MG63 (cell line): ENCODE measurements around the gene FAM72C. TPM values are rescaled to one million over a fixed set of nuclear protein-coding genes. Genes with fewer than 3 reads are reported as not detected.
"Not testable (repeated sequence)": the region's sequence is repeated elsewhere in the genome, so short reads cannot be mapped to it uniquely, and the experiment has no call there.

Experiments
- DNase-seq: peaks from one replicate; pipeline ENCODE4 v3.0.0-alpha.2; 2020
- H3K27me3 ChIP-seq: fragments of 250-450 bp; sonication (Bioruptor Pico); 2 replicates; pipeline ENCODE4 v1.5.1; 2020; ENCODE audit warnings: mild to moderate bottlenecking, moderate library complexity
- H3K36me3 ChIP-seq: fragments of 250-450 bp; sonication (Bioruptor Pico); 2 replicates; pipeline ENCODE4 v1.5.1; 2020; ENCODE audit warnings: mild to moderate bottlenecking, moderate library complexity
- H3K4me3 ChIP-seq: fragments of 250-450 bp; sonication (Bioruptor Pico); 2 replicates; pipeline ENCODE4 v1.5.1; 2020; ENCODE audit warnings: mild to moderate bottlenecking, moderate library complexity
- H3K9me3 ChIP-seq: fragments of 250-450 bp; sonication (Bioruptor Pico); 2 replicates; pipeline ENCODE4 v1.5.1; 2020; ENCODE audit warnings: mild to moderate bottlenecking, moderate library complexity
- total RNA-seq: library from RNA; depleted of rRNA; stranded (reverse); fragments of >200 nt; shearing (Covaris generic); gene quantifications from 2 replicates; pipeline ENCODE4 v1.2.3, GENCODE V29; 2014; ENCODE audit warnings: low replicate concordance; rRNA removed

Gene FAM72C
- 0.89 and 4.1 TPM in 2 replicates for total RNA-seq

DNA sequence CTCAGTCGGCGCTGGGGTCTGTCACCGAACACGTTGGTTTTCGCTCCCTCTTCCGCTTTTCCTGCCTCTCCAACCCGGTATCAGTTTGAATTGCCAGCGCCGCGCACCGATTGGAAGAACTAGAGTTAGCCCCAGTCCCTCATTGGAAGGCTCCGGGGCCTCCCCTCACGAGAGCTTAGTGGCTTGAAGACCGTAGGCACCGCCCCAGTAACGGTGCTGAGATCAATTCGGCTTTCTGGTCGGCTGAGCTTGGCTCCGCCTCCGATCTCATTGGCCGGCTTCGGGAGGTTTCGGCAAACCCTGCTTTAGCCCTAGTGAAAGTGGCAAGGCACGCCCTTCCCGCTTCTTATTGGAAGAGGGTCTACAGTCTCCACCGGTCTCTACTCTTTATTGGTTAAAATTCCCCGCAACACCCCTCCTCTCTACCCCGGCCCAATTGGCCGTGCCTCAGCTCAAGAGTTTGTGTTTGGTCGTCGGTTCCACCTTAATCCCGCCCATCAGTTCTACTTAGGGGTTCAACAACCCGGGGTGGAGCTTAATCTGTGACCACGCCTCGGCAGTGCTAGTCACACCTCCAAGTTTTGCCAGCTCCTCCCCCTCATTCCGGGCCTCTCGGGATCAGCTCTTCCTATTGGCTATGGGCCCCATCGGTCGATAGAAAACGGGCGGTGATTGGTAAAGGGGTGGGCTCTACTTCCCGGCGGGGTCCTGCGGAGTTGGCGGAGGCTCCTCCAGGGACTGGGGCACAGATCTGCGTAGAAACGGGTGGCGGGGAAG, at the start of gene FAM72C:
Gene FAM72C, minus strand, starts transcription at position 63 of the 777 bp plus-strand sequence. CDS start 845 bp downstream, outside the sequence.
- not testable (repeated sequence) for H3K36me3 ChIP-seq, H3K27me3 ChIP-seq, DNase-seq, H3K4me3 ChIP-seq, H3K9me3 ChIP-seq

DNA sequence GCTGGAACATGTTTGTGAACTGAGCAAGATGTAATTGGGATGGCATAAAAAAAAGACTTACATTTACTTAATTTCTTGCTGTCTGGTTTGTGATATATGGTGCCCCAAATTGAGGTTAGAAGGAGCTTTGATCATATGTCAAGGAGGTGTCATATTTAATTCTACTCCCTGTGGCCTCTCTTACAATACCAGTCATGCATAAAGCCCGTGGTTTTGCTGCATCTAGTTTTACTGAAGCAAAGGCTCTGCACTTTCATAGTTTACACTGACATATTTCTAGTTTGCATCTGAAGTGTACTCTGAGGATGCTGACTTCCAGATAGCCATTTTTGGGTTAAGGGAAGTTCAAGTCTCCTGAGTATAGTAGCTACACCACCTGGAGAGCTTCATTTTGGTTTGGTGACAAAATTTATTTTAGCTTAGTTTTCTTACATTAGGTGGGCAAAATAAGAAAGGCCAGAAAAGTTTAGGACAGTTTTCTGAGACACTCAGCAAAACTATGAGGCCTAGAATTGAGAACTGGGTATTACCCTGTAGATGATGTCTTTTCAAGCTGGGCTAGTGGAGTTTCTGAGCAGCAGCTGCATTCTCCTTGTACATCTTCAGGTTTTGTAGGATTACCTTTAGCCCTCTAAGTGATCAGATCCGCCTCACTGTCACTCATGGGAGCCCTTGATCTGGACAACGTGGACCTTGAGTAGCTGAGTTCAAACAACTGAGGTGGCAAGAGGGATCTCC, 48.4 kb upstream of the FAM72C start:
- not testable (repeated sequence) for H3K27me3 ChIP-seq, H3K4me3 ChIP-seq, DNase-seq, H3K9me3 ChIP-seq, H3K36me3 ChIP-seq

DNA sequence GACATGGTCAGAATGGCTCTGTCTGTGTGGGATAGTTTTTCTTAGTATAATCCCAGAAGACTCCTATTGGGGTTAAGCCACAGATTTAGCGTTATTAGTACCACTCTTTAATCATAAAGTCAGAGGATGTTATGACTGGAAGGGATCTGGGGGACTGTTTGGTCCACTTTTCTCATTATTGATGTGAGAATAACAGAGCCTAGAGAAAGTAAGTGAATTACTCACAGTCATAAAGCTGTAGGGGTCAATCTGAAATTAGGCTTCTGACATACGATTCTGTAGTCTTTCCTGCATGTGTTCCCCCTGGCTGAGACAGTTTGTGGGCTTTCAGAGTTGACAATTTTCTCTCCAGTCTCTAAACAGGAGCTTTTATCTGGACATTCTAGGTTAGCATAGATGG, 47.3 kb upstream of the FAM72C start:
- H3K9me3 ChIP-seq, DNase-seq, H3K4me3 ChIP-seq, H3K36me3 ChIP-seq, H3K27me3 ChIP-seq: not testable (repeated sequence)

DNA sequence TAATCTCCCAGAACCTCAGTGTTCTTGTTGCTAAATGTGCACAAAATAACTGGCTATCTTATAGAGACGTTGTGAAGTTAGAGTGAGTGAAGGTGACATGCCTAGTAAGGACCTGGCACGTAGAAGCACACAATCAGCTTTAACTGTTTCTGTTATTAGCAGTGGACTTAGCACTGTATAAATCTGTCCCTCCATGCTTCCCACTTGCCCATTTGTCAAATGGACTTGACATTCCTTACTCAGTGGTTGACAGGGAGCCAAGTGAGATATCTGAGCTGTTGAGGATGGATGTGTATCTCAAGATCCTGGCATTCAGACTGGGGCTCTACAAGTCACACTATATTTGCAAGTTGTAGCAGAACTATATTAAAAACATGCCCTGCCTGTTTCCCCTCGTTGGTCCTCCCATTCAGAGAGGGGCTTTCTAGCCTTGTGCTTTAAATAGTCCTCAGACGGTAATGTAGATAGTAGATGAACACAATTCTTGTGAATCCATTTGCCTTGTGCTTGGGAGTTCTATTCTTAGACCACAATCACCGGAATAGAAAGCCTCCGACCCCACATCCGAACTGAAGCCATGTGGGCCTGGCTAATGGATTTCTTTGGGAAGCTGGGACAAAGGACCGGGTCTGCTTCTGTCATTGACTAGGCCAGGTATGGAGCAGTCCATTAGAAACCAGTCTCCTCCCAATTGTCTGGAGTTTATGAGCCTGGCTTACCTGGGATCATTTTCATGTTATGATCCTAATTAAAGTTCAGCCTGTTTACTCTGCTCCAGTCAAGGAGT, 43.6 kb upstream of the FAM72C start:
- H3K4me3 ChIP-seq, H3K9me3 ChIP-seq, H3K36me3 ChIP-seq, H3K27me3 ChIP-seq, DNase-seq: not testable (repeated sequence)

DNA sequence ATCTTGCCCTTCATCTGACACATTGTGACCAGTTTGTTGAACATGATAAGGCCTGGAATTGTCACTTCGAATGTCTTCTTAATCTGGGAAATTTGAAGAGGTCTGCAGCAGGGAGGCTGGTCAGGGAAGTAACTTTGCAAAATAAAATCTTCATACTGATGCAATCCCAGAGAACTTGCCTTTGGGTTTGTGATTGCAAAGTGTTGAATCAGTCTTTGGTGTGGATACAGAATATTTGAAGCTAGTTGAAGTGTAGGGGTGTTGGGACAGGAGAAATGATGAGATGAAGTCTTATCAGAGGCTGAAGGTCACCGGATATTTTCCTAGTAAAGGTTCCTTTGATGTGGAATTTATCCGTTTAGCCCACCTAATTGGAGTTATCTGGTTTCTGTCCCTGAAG, 42.7 kb upstream of the FAM72C start:
- H3K9me3 ChIP-seq, H3K4me3 ChIP-seq, H3K36me3 ChIP-seq, H3K27me3 ChIP-seq, DNase-seq: not testable (repeated sequence)

DNA sequence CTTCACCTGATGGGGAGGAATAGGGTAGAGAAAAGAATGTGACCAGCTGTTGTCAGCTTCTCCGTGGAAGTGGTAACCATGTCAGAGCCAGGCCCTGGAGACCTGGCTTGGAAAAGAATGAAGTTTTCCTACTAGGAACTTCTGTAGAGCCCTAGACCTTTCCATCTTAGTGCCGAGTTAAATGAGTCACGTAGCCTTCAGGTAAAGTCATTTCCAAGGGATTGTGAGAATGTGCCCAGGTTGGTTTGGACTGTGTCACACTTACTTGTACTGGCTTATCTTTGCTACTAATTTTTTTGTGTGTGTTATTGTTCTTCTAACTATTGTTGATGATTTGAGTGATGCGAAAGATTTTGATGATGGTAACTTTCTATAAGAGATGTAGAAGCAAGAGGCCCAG, 42.3 kb upstream of the FAM72C start:
- DNase-seq, H3K27me3 ChIP-seq, H3K9me3 ChIP-seq, H3K36me3 ChIP-seq, H3K4me3 ChIP-seq: not testable (repeated sequence)

DNA sequence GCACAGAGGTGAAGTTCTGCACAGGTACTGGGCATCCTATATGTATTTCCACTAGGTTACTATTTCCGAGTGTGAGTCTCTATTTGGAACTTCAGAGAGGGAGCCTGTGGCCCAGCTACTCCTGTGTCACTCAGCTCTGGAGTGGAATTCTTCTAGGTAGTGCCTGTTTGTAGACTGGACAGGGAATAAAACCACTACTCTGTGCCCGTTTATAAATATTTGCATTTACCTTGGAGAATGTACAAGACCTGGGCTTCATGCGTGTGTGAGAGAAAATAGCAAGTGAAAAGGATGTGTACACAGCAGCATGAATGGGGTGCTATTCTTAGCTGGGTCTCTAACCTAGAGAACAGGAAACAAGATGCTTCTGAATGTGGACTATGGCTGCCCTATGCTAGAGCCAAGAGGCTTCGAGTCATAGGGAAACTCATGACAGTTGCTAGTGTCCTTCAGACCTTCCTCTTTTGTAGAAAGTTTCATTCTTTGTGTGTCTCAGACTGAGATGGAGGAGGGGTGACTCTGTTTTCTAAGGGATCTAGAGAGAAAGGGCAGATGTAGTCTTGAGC, 40.5 kb upstream of the FAM72C start:
- H3K4me3 ChIP-seq, DNase-seq, H3K36me3 ChIP-seq, H3K9me3 ChIP-seq, H3K27me3 ChIP-seq: not testable (repeated sequence)

DNA sequence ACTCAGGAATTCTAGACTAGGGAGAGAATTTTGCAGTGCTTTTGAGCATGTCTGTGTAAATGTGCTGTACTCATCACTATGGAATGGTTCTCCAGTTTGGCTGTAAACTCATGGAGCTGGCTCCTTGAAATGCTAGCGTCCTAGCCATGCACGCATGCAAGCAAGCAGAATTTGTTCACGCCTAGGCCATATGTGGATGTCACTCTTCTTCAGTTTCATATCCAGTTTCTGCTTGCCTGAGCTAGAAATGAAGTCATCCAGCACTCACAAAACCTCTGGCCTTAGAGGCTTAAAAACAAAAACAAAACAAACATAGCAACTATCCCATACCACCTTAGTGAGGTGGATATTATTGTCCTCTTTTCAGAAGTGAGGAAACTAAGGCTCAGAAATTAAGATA, 37.6 kb upstream of the FAM72C start:
- H3K4me3 ChIP-seq, H3K9me3 ChIP-seq, DNase-seq, H3K27me3 ChIP-seq, H3K36me3 ChIP-seq: not testable (repeated sequence)

DNA sequence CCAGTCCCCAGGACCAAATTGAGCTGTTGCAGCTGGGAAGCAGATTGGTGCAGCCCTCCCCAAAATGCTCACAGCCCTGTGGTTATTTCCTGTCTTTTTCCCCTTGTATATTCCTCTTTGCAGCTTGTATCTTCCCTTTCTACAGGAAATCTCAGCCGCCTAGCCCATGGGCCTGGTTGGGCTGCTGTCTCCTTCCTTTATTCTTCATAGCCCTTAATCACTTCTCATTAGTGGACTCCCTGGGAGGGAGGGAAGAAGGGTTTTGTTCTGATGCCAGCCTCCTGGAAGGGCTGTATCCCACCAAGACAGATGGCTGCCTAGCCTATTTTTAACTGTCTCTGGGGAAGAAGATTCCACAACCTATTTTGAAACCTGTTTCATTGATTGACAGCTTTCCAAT, 32.5 kb upstream of the FAM72C start:
- H3K27me3 ChIP-seq, H3K9me3 ChIP-seq, H3K36me3 ChIP-seq, H3K4me3 ChIP-seq, DNase-seq: not testable (repeated sequence)

DNA sequence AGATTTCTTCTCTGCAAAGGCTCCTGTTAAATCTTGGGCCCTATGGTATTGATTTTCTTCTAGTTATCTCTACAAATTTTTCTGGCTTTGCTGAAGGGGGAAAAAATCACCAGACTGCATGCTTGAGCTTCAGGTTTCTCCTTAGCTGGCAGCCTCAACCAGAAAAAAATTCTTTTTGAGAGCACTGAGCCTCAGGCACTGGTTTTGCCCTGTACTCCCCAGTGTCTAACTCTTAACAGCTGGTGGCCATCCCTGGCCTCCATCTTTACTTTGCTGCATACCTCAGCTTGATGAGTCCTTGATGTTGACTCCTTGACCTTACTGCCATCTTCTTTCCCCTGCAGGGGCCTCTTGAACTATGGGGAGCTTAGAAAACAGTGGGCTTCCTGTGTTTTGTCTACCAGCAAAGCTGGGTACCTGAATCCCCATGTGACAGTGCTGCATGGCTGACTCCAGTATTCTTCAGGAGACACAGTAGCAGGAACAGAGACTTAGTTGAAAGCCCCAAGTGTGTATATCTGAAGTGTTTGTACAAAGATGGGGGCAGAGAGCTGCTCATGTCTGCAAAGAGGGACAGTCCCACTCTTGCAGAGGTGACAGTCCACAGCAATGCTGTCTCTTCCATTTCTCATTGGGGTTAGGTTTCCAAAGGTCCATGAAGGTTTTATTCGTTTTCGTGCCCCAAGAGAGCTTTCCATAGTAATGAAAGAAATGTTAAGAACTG, 31.7 kb upstream of the FAM72C start:
- not testable (repeated sequence) for H3K4me3 ChIP-seq, H3K36me3 ChIP-seq, H3K27me3 ChIP-seq

DNA sequence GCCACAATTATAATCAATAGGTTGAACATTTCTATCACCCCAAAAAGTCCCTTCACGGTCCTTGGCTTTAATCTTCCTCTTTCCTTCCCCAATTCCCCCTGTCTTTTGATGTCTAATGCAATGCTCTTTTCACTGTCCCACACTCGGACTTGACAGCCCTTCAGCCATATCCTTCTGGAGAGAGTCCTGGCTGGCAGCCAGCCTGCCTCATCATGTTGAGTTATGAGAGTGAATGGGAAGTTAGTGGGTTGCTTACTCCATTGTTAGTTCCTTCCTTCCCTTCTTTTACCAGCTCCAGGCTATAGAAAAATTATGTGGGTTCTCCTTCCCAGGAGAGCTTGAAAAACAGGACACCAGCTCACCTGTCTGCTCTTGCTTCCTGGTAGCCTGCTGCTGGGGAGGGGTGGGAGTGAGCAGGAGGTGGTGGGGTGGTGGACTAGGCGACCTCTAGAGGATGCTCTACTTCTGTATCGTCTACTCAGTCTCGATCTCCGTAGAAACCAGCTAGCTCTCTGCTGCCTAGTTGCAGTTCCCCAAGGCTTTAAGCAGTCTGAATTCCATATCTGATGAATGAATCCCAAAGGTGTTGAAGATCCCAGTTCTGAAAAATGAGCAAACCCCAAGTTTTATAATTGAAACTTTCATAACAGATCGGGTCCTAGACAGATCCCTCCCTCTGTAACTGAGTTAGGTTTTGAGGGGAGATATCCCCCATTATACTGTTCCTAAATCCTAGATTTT, 30.5 kb upstream of the FAM72C start:
- not testable (repeated sequence) for DNase-seq, H3K4me3 ChIP-seq, H3K36me3 ChIP-seq, H3K27me3 ChIP-seq, H3K9me3 ChIP-seq

More for the DNA sequence above, 31.7 kb upstream of the FAM72C start:
- not testable (repeated sequence) for H3K9me3 ChIP-seq, DNase-seq

DNA sequence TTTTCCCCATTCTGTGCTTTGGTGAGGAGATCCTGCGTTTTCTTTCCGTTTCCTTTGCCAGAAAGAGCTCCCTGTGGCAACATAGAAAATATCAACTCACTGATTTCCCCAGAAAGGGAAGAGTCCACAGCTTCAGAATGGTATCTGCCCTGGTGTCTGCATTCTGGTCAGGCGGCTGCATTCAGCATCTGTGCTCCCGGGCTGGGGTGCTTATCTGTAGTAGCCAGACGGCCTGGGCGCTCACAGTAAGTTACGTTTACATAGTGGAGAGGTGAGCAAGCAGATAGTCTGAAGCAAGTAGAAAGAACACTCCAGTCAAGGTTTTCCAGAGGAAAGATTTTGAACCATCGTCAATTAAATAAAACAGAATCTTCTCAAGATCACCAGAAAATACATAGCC, 29.3 kb upstream of the FAM72C start:
- H3K36me3 ChIP-seq, H3K9me3 ChIP-seq, H3K4me3 ChIP-seq, H3K27me3 ChIP-seq, DNase-seq: not testable (repeated sequence)

DNA sequence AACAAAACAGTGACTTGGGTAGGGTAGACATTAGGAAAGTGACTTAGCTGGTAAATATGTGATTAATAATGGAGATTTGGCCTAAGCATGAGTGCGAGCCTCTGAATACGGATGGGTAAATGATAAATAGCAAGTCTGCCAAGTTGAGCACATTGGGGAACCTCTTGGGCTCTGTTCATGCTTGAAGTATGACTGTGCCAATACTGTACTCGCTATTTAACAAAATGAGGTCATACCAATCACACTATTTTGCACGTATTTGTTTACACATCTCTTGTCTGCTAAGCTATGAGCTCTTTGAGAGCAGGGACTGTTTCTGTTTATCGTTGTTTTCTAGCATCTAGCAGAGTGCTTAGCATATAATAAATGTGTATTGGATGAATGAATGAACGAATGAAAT, 24.2 kb upstream of the FAM72C start:
- H3K36me3 ChIP-seq, DNase-seq, H3K9me3 ChIP-seq, H3K27me3 ChIP-seq, H3K4me3 ChIP-seq: not testable (repeated sequence)

DNA sequence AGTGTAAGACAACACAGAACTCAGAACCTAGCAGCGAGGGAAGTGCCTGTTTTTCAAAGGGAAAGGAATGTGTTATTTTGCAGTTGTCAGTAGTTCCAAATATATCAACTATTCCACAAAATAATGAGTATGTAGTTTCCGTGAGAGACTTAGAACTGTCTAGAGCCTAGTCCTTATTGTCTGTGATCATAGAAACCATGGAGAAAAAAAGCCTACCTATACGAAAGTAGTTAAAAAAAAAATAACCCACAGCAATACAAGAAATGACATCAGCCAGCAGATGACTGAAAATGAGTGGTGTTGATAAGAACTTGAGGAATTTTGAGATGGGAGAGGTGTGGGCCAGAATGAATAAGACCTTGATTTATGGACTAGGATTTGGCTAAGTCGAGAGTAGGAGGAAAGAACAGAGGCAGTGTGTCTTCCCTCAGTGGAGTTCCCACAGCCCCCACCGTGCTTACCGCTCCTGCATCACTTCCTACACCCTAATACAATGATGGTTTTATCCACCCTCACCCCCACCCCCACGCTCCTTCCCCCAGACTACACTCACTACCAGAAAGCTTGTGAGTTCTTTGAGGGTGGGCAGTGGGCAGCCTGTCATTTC, 21.6 kb upstream of the FAM72C start:
- H3K36me3 ChIP-seq, H3K4me3 ChIP-seq, H3K27me3 ChIP-seq, H3K9me3 ChIP-seq, DNase-seq: not testable (repeated sequence)

DNA sequence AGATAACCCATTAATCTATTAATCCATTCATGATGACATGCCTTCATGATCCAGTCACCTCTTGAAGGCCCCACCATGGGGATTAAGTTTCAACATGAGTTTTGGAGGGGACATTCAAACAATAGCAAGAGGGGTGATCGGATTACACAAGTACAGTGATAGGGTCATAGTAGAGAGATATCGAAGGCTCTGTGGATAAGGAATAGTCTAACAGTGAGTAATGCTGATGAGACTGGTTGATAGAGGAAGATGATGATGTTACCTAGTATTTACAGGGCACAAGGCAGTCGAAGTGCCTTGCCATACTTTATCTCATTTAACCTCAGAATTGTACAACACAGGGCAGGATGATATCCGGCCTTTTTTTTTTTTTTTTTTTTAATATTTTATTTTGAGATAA, 18.9 kb upstream of the FAM72C start:
- not testable (repeated sequence) for H3K27me3 ChIP-seq, H3K9me3 ChIP-seq, DNase-seq, H3K36me3 ChIP-seq, H3K4me3 ChIP-seq

DNA sequence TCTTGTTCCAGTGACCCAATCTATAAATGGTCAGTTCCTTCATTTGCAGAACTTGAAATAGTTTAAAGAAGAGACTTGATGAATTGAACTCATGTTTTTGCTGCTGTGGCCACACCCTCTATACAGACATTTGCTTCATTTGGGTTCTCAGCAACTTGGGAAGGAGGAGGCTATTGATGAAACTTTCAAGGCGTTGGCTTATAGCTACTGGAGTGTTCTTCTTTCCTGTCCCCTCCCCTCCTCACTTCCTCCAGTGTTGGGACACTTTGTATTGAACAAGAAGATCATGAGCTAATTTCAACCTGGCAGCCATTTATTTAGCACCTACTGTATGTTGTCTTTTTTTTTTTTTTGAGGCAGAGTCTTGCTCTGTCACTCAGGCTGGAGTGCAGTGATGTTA, 17.9 kb upstream of the FAM72C start:
- not testable (repeated sequence) for H3K27me3 ChIP-seq, H3K4me3 ChIP-seq, H3K9me3 ChIP-seq, DNase-seq, H3K36me3 ChIP-seq
